ENCODE results near the gene GNA12.

GRCh38 chr7:2869981-2870380, 25.9 kb upstream of the GNA12 start:
- TF ChIP-seq FOXP2 (optimal IDR thresholded peaks at IDR 0.05; ENCODE audit: borderline replicate concordance, extremely low read depth, extremely low read length, insufficient read depth) = no peak
- TF ChIP-seq, protein P1, sequence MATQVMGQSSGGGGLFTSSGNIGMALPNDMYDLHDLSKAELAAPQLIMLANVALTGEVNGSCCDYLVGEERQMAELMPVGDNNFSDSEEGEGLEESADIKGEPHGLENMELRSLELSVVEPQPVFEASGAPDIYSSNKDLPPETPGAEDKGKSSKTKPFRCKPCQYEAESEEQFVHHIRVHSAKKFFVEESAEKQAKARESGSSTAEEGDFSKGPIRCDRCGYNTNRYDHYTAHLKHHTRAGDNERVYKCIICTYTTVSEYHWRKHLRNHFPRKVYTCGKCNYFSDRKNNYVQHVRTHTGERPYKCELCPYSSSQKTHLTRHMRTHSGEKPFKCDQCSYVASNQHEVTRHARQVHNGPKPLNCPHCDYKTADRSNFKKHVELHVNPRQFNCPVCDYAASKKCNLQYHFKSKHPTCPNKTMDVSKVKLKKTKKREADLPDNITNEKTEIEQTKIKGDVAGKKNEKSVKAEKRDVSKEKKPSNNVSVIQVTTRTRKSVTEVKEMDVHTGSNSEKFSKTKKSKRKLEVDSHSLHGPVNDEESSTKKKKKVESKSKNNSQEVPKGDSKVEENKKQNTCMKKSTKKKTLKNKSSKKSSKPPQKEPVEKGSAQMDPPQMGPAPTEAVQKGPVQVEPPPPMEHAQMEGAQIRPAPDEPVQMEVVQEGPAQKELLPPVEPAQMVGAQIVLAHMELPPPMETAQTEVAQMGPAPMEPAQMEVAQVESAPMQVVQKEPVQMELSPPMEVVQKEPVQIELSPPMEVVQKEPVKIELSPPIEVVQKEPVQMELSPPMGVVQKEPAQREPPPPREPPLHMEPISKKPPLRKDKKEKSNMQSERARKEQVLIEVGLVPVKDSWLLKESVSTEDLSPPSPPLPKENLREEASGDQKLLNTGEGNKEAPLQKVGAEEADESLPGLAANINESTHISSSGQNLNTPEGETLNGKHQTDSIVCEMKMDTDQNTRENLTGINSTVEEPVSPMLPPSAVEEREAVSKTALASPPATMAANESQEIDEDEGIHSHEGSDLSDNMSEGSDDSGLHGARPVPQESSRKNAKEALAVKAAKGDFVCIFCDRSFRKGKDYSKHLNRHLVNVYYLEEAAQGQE (IDR thresholded peaks at IDR 0.05; ENCODE audit: insufficient read depth in 1 of 2, low read depth in 2 of 2, low read length in 2 of 2) = no peak
- TF ChIP-seq POLR2AphosphoS5 (IDR thresholded peaks at IDR 0.05; ENCODE audit: low read depth, low read length) = no peak
- no peak for TF ChIP-seq TAF1 (IDR thresholded peaks at IDR 0.05; ENCODE audit: borderline replicate concordance, insufficient read depth, low read length)
- no peak for TF ChIP-seq SIN3A (IDR thresholded peaks at IDR 0.05; ENCODE audit: borderline replicate concordance, insufficient read depth, low read length)

Measured in PFSK-1 (cell line).